HG03045 (cell line): Measurements from ENCODE around the gene VPS51.
"Not testable (repeated sequence)": the region's sequence is repeated elsewhere in the genome, so short reads cannot be mapped to it uniquely, and the experiment has no call there.

ENCODE experiments used
- ATAC-seq: cut with Tn5 transposase; IDR thresholded peaks from one replicate; pipeline ENCODE4 v1.9.1; 2021; ENCODE audit warnings: mild to moderate bottlenecking, moderate library complexity; ENCODE audit not compliant: unreplicated experiment

The VPS51 gene

DNA sequence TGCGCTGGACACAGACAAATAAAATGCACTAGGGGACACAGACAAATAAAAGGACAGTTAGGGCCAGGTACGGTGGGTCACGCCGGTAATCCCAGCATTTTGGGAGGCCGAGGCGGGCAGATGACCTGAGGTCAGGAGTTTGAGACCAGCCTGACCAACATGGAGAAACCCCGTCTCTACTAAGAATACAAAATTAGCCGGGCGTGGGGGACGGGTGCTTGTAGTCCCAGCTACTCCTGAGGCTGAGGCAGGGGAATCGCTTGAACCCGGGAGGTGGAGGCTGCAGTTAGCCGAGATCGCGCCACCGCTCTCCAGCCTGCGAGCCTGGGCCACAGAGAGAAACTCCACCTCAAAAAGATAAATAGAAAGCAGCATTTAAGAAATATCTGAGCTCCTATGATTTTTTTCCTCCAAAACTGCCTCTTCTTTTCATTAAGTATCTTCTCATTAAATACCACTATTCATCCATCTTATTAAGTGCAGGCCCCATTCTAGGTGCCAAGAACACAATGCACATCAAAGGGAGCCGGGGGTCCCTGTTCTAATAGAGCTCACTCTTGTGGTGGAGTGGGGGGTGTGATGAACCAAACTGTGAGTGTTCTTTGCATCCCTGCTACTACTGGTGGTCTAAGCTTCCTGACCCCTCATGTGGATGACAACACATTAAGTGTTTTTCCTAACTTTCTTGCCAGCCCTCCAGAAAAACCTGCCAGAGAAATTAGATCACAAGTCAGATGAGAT, 22.3 kb downstream of the VPS51 start:
- no peak for ATAC-seq

GRCh38 chr11:65118891-65119669, 23.1 kb downstream of the VPS51 start:
- ATAC-seq, result not testable (repeated sequence)

- ATAC-seq, result no peak
Observed at GRCh38 chr11:65119670-65119995, 23.6 kb downstream of the VPS51 start.

DNA sequence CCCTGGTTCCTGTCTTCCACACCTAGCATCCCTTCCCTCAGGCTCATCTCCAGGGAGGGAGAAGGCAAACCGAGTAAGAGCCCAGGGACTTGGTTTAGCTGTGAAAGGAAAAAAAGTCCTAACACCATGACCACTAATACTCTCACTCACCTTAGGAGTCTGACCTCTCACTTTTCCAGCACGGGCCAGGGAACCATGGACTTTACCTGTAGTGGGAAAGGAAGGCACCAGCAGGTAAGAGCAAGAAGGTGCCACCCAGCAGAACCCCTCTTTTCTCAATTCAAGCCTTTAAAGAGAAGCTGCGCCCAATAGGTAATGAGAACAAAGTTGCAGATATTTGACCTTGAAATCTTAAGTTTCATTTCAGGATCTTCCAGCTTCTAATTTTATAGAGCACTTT, 24.8 kb downstream of the VPS51 start:
- no peak for ATAC-seq

DNA sequence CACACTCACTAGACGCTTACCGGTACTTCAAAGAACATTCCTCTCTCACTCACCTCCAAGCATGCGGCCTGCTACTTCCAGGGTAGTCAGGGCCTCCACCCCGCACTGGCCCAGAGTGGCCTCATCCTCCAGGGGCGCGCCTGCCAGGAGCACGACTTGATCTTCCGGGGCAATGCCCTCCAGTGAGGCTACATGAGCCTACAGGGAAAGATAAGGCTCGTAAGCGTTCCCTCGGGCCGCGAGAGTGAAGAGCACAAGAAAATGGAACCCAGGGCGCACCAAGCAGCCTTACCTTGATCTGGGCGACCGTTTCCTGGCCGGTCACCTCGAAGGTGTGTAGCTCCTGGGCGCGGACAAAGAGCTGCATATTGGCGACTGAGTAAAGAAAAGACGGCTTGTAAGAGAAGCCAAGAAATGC, 25.4 kb downstream of the VPS51 start:
- no peak for ATAC-seq

DNA sequence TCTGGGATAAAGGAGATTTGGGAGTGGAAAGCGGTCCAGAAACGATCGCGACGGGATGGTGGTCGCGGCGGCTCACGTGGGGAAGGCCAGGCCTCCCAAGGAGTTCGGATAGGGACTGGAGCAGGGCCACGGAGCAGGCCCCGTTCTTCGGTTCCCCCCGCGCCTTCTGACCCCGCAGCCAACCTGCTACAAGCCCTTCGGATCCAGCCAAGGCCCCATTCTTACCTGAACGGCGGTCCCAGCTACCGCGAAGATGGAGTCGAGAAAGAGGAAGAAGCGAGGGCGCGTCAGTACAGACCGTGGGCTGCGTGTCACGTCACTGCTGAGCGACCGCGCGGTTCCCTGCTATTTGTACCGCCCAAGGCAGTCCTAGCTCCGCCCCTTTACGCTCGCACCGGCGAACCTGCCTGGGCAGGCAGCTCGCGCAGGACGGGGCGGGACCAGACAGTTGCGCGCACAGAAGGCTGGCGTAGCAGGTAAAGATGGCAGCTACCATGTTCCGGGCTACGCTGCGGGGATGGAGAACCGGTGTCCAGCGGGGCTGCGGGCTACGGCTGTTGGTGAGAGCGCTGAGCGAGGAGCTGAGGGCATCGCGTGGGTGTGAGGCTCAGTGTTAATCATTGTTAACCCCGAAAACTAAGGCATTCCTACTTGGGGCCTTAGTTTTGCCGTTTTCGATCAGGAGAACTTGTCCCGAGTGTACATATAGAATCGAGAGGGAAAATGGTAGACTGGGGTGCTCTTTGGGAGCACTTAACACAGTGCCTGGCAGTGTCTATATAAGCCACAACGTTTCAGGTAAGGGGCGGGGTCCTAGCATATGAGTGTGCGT, 26.1 kb downstream of the VPS51 start, which contains the start of the genes FAU and MRPL49:
Gene FAU (minus strand): TSS at position 270 of the 832 bp plus-strand sequence. CDS start 321 bp downstream, outside the sequence.
Gene MRPL49 (plus strand): TSS at position 457 of the 832 bp plus-strand sequence. CDS start 26 bp downstream, at position 483.
- ATAC-seq, result peak; percentile 65

- ATAC-seq, result no peak
Observed at GRCh38 chr11:65124480-65125196, 28.6 kb downstream of the VPS51 start.

GRCh38 chr11:65125197-65126056, 29.4 kb downstream of the VPS51 start:
- ATAC-seq, result no peak

GRCh38 chr11:65126624-65127274, 30.7 kb downstream of the VPS51 start:
- ATAC-seq, result no peak

- no peak for ATAC-seq
Observed at GRCh38 chr11:65127473-65128181, 31.6 kb downstream of the VPS51 start.

- no peak for ATAC-seq
Observed at GRCh38 chr11:65128182-65129145, 32.5 kb downstream of the VPS51 start.

DNA sequence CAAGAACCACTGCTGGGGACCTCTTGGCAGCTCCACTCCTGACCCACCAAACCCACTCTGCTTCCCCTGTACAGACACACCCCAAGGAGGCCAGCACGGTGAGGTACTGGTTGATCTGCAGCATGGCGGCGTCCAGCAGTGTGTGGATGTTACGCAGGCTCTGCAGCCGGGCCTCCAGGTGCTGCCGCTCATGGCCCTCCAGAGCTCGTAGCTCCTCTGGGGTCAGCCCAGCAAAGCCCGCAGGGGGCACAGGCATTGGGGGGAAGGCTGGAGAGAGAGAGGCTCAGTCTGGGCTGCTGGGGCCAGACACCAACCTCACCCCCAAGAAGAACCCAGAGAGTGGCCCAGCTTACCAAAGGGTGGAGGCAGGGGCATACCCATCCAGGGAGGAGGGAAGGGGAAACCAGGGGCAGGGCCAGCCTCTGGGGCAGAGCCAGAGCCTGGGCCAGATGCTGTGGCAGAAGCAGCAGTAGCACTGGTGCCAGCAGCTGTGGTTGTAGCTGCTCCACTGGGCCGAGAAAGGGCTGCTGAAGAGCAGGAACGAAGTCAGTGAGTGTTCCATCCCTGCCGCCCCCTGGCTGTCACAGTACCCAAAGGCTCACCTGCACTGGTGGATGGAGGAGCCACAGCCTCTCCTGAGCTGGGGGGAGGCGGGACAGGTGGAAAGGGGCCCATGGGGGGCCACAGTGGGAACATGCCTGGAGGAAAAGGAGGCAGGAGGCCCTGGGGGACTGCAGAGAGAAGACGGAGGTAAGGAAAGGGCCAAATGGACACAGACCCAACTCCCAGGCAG, 33.8 kb downstream of the VPS51 start:
- no peak for ATAC-seq

- no peak for ATAC-seq
Observed at GRCh38 chr11:65130631-65131416, 34.8 kb downstream of the VPS51 start.

- no peak for ATAC-seq
Observed at GRCh38 chr11:65131417-65131776, 35.4 kb downstream of the VPS51 start.

DNA sequence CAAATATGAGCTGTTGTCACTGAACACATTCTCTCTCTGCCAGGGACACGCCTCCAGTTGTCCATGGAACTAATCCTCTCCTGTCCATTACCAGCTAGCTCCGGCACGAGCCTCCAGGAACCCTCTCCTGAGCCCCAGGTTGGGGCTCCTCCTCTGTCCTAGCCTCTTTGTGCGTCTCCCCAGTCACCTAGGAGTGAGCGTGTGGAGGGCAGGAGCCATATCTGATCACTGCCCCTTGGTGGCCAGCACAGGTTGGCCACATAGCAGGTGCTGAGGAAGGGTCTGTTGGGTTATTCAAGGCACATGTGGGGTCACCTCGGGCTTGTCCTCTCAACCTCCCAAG, 35.9 kb downstream of the VPS51 start:
- ATAC-seq, result no peak
